Medulla oblongata (tissue), 1 donor: ENCODE results near the gene MYO18A.

Experiments
- DNase-seq: peaks from one replicate; pipeline ENCODE4 v3.0.0-alpha.2; 2015; ENCODE audit errors: extremely low spot score

Gene MYO18A

DNA sequence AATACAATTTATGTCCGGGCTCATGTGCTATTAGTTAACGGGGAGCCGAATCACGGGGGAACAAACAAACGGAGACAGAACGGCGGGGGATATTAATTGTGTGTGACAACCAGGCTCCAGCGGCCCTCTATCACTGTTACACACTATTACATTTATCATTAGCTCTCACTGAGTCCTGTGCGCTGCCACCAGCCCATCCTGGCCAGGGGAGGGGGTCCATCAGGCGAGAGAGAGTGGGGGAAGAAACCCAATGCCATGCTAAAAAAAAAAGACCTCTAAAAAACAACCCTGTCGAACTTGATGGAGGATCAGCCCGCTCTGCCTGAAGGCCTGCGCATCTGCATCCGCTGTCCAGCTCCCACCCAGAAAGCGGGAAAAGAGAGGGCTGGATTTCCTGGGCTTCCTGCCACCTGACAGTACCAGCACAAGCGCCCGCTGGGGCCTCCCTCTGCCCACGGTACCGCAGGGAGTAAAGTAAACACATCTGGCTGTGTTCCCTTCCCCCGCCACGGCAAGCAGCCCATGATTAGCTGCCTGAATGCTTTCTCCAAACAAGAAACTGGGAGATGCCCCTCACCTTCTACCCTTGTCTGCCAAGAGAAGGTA lies 95.6 kb downstream of the MYO18A start:
- no peak for DNase-seq

GRCh38 chr17:29080965-29081364 lies 99.2 kb downstream of the MYO18A start:
- no peak for DNase-seq

DNA sequence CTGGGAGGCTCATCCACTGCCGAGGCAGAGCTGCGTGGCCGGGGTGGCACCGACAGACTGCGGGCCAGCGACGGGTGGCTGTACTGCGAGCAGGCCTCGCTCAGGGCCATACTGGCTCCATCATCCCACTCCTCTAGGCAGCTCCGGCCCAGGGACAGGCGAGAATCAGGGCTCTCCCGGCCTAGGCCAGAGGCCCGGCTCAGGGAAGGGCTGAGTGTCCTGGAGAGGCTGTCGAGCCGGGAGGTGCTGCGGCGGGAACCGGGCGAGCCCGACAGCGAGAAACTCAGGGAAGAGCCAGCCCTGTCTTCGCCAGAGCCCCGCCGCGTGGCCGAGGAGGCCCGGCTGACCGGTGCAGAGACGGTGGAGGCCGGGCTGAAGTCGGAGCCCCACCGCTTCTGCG lies 99.9 kb downstream of the MYO18A start:
- no peak for DNase-seq

DNA sequence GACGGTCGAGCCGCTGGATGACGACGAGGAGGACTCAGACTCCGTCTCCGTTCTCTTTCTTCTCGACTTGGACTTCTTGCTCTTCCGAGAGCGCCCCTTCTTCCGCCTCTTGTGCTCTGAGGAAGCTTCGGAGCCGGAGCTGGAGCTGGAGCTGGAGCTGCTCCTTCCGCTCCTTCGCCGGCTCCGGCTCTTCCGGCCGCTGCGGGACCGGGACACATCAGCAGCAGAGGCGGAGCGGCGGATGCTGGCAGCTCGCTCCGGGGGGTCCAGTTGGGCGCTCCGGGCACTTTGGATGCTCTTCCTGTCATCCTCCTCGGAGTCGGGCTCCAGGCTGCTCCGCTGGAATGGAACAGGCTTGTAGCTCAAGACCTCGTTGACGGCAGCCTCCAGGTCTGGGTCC lies 100.3 kb downstream of the MYO18A start:
- DNase-seq, result no peak

DNA sequence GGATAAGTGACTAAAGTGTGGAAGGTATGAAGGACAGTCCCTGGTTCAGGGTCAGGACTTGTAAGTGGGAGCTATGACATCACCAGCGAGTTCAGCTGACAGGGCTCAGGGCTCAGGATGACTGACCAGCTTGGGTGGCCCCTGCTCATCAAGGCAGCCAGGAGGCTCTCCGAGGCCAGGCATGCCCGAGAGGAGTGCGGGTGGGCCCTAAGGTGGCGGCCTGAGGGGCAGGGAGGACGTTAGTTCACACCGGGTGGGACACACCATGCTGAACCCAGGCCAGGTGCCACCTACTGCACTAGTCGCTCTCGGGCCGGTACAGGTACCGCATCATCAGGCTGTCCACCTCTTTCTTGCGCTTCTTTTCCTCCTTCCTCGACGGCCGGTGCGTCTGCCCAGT lies 100.8 kb downstream of the MYO18A start:
- no peak for DNase-seq

GRCh38 chr17:29078183-29079045 lies 101.8 kb downstream of the MYO18A start:
- no peak for DNase-seq

GRCh38 chr17:29077320-29077719 lies 102.9 kb downstream of the MYO18A start:
- DNase-seq, result no peak

DNA sequence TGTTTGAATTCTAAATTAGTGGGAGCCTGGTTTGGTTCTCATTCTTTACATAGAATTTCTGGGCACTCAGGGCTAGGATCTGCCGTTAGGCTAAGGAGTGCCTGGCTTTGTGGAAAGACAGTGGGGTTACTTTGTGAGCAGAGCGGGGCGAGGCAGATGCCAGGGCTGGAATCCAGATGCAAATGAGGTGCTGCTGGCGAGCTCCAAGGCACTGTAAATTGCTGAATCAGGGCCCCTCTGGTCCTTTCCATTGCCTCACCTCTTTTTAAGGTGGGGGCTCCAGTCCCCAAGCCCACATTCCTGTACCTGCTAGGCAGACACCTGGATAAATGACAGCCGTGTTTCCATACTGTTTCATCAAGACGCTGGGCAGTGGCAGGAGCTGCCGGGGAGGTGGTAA lies 103.5 kb downstream of the MYO18A start:
- DNase-seq, result peak; percentile 84

- DNase-seq, result no peak
These were observed 104.1 kb downstream of the MYO18A start for GRCh38 chr17:29076087-29076486.

DNA sequence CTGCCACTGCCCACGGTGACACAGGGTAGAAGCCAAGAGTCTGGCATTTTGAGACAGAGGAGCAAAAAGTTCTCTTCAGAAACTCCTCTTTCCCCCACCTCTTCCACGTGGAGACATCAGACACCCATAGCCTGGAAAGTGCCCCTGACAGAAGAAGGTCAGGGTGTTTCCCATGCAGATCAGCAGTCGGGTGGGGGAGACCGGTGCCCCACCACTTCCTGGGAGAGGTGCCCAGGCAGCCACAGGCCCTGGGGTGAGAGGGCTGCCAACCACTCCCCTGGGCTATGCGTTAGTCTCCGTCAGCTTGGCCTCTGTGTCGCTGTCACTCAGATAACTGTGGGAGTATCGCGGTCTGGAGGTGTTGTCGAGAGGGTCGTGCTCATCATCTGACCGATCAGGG lies 105.7 kb downstream of the MYO18A start:
- no peak for DNase-seq

- DNase-seq, result no peak
These were observed 106.7 kb downstream of the MYO18A start for GRCh38 chr17:29073520-29073919.

- DNase-seq, result no peak
These were observed 107.2 kb downstream of the MYO18A start for GRCh38 chr17:29073045-29073444.

- no peak for DNase-seq
These were observed 108.9 kb downstream of the MYO18A start for GRCh38 chr17:29071303-29071702.

- DNase-seq, result peak; percentile 33
These were observed 109.4 kb downstream of the MYO18A start for GRCh38 chr17:29070781-29071180.

DNA sequence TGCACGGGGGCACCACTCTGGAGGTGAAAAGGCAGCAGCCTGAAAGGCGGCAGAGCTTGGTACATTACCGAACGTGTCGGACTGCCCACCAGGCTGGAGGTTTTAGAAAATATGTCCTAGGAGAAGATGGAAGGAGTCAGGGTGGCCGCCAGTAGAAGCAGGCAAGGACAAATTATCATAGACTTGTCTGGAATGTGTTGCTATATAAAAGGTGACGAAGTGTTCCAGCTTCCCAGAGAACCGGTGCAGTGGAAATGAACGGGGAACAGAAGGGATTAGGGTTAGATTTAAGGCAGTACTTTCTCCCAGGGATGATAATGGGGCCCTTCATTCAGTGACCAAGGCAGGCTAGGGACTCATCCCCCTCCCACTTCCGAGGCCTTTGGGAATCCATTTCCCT lies 109.9 kb downstream of the MYO18A start:
- no peak for DNase-seq

- DNase-seq, result no peak
These were observed 110.6 kb downstream of the MYO18A start for GRCh38 chr17:29069526-29070041.

DNA sequence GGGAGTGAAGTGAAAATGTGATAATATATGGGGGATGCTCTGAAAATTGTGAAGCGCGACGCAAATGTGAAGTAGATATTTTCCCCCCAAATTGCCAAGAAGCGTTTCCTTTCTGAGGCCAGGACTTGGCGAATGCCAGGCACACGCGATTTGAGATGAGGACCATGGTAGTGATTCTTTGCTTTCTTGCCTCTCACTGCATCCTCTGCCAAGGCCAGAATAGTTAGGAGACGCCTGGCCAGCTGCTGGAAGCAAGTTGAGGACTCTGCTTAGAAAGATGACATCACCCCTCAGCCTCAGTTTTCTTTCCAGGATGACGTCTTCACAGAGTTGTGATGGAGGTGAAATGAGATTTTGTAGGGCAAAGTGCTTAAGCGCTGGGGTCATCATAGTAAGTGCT lies 111.4 kb downstream of the MYO18A start:
- DNase-seq, result peak; percentile 67

DNA sequence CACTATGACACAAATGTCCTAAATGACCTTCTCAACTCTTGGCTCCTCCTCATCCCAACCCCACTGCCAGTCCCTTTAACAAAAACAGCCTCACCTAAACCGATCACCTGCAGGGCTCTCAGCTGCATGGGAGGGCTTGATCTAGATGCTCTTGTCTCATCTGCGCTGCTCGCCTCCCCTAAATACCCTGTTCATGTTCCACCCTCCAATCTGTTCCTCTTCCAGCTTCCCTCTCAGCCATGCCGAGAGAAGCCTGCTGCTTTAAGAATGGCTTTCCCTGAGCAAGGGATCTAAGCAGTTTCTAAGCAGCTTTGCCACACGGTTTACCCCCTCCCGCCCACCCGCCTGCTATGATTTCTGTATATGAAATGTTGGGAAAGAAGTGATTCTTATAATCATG lies 113.6 kb downstream of the MYO18A start:
- no peak for DNase-seq

GRCh38 chr17:29066047-29066446 lies 114.2 kb downstream of the MYO18A start:
- no peak for DNase-seq

GRCh38 chr17:29063992-29064391 lies 116.2 kb downstream of the MYO18A start:
- no peak for DNase-seq

GRCh38 chr17:29062215-29062614 lies 118.0 kb downstream of the MYO18A start:
- DNase-seq, result no peak

- no peak for DNase-seq
These were observed 119.2 kb downstream of the MYO18A start for GRCh38 chr17:29061036-29061435.

GRCh38 chr17:29060475-29060874 lies 119.7 kb downstream of the MYO18A start:
- DNase-seq, result no peak
